A549 (cell line): ENCODE results near the gene DDX17. TPM values are rescaled to one million over a fixed set of nuclear protein-coding genes. Genes with fewer than 3 reads are reported as not detected.

ENCODE experiments used
- ATAC-seq, 2 experiments: fragments of 200-7000 bp in 1 of 2; fragments of >200 bp in 1 of 2; cut with Nextera tagmentation in 1 of 2; cut with Tn5 transposase in 1 of 2; 3 replicates each; pipeline versions ENCODE4 v1.8.0 to v1.9.1; 2018 to 2020; ENCODE audit warnings: mild to moderate bottlenecking in 1 of 2, moderate library complexity in 1 of 2
- CTCF ChIA-PET: fragments of 300-600 bp; sonication (Branson Sonifier 250); formaldehyde crosslinking; extraction: SDS; loops from one replicate; lab custom pipeline; 2021; ENCODE audit warnings: antibody characterized with exemption, inconsistent platforms; lab: Yijun Ruan, JAX
- POLR2A ChIA-PET: fragments of 350-600 bp; formaldehyde crosslinking; extraction: SDS; loops from one replicate; lab custom pipeline; 2021; ENCODE audit warnings: antibody characterized with exemption, inconsistent platforms; lab: Yijun Ruan, JAX
- DNase-seq, 2 experiments: peaks; one replicate each; pipeline versions ENCODE4 v3.0.0 to v3.0.0-alpha.2; 2011 to 2016; ENCODE audit warnings: low read depth in 1 of 2, low spot score in 1 of 2
- FAIRE-seq: peaks from 2 replicates; lab custom pipeline; 2011; peaks lifted over from hg19 to GRCh38; lab: Jason Lieb, UNC
- H3K27ac ChIP-seq, 2 experiments: fragments of >200 bp; sonication (Bioruptor Twin); formaldehyde crosslinking; 3 replicates each; pipeline ENCODE4 v1.5.1; 2016 to 2017
- H3K4me1 ChIP-seq: fragments of >200 bp; sonication (Bioruptor Twin); formaldehyde crosslinking; 3 replicates; pipeline ENCODE4 v1.6.1; 2016
- H3K4me2 ChIP-seq: fragments of >200 bp; sonication (Bioruptor Twin); formaldehyde crosslinking; 3 replicates; pipeline ENCODE4 v1.6.1; 2016
- H3K4me3 ChIP-seq: fragments of >200 bp; sonication (Bioruptor Twin); formaldehyde crosslinking; 3 replicates; pipeline ENCODE4 v1.5.1; 2016
- H3K9me3 ChIP-seq: fragments of >200 bp; sonication (Bioruptor Twin); formaldehyde crosslinking; 3 replicates; pipeline ENCODE4 v1.6.1; 2016
- CEBPB ChIP-seq, 2 experiments: fragments of >200 bp in 1 of 2; sonication (Bioruptor Twin) in 1 of 2; formaldehyde crosslinking in 1 of 2; IDR thresholded peaks; 2 replicates each; pipeline ENCODE4 v1.6.1; 2012 to 2016
- CHD4 ChIP-seq: fragments of 200-600 bp; sonication (generic); IDR thresholded peaks from 2 replicates; pipeline ENCODE4 v1.6.1; 2016; ENCODE audit warnings: antibody characterized with exemption, mild to moderate bottlenecking, borderline replicate concordance
- CTCF ChIP-seq: fragments of >200 bp; sonication (Bioruptor Twin); formaldehyde crosslinking; IDR thresholded peaks from 3 replicates; pipeline ENCODE4 v1.5.1; 2016
- EHMT2 ChIP-seq: fragments of 200-600 bp; sonication (generic); IDR thresholded peaks from 2 replicates; pipeline ENCODE4 v1.6.1; 2016; ENCODE audit warnings: antibody characterized with exemption, low read depth, mild to moderate bottlenecking, moderate library complexity
- ELK1 ChIP-seq: fragments of 150-350 bp; IDR thresholded peaks from 2 replicates; pipeline ENCODE4 v1.6.1; 2014; ENCODE audit warnings: low read depth, mild to moderate bottlenecking, low read length
- FOXS1 ChIP-seq: fragments of 250-450 bp; sonication (Bioruptor Pico); IDR thresholded peaks from 2 replicates; pipeline ENCODE4 v1.5.0; 2020; ENCODE audit warnings: mild to moderate bottlenecking, moderate library complexity
- GATA3 ChIP-seq: IDR thresholded peaks from 2 replicates; pipeline ENCODE4 v1.6.1; 2012; ENCODE audit warnings: borderline replicate concordance
- HDAC2 ChIP-seq: fragments of 200-600 bp; sonication (generic); IDR thresholded peaks from 2 replicates; pipeline ENCODE4 v1.6.1; 2016
- HEYL ChIP-seq: fragments of 250-450 bp; sonication (Bioruptor Pico); IDR thresholded peaks from 2 replicates; pipeline ENCODE4 v1.8.0; 2021; ENCODE audit warnings: mild to moderate bottlenecking, moderate library complexity
- HMGXB4 ChIP-seq: fragments of 250-450 bp; sonication (Bioruptor Pico); IDR thresholded peaks from 2 replicates; pipeline ENCODE4 v1.5.0; 2021; ENCODE audit warnings: mild to moderate bottlenecking, moderate library complexity, borderline replicate concordance
- MAX ChIP-seq: IDR thresholded peaks from 2 replicates; pipeline ENCODE4 v1.6.1; 2012
- MYC ChIP-seq: IDR thresholded peaks from 2 replicates; pipeline ENCODE4 v1.6.1; 2012; ENCODE audit warnings: mild to moderate bottlenecking, inconsistent platforms, low read length, improper control_type of control experiment, borderline replicate concordance
- PHF8 ChIP-seq: fragments of 200-600 bp; sonication (generic); IDR thresholded peaks from 2 replicates; pipeline ENCODE4 v1.6.1; 2016; ENCODE audit warnings: low read depth, mild to moderate bottlenecking, antibody characterized with exemption, moderate library complexity, borderline replicate concordance
- POLR2AphosphoS2 ChIP-seq: conservative IDR thresholded peaks from 2 replicates; pipeline ENCODE4 v1.6.1; 2012; ENCODE audit warnings: low read length, improper control_type of control experiment, inconsistent platforms
- RARB ChIP-seq: fragments of 250-450 bp; sonication (Bioruptor Pico); IDR thresholded peaks from 2 replicates; pipeline ENCODE4 v1.8.0; 2021; ENCODE audit warnings: mild to moderate bottlenecking, moderate library complexity
- RCOR1 ChIP-seq: fragments of 150-350 bp; IDR thresholded peaks from 2 replicates; pipeline ENCODE4 v1.6.1; 2014; ENCODE audit warnings: antibody characterized with exemption, low read length, low read depth
- REST ChIP-seq: fragments of 200-600 bp; sonication (generic); IDR thresholded peaks from 2 replicates; pipeline ENCODE4 v1.6.1; 2016; ENCODE audit warnings: antibody characterized with exemption, mild to moderate bottlenecking, moderate library complexity
- RFX5 ChIP-seq: fragments of 450-650 bp; IDR thresholded peaks from 2 replicates; pipeline ENCODE4 v1.7.1; 2014; ENCODE audit warnings: antibody characterized with exemption, mild to moderate bottlenecking, moderate library complexity
- TFCP2L1 ChIP-seq: fragments of 250-450 bp; sonication (Bioruptor Pico); IDR thresholded peaks from 2 replicates; pipeline ENCODE4 v1.5.0; 2021; ENCODE audit warnings: mild to moderate bottlenecking
- ZC3H11A ChIP-seq: fragments of 450-650 bp; IDR thresholded peaks from 2 replicates; pipeline ENCODE4 v1.6.1; 2014; ENCODE audit warnings: antibody characterized with exemption, mild to moderate bottlenecking
- ZFP36 ChIP-seq: fragments of 450-650 bp; IDR thresholded peaks from 2 replicates; pipeline ENCODE4 v1.6.1; 2014; ENCODE audit warnings: borderline replicate concordance; ENCODE audit not compliant: partially characterized antibody
- ZSCAN20 ChIP-seq: fragments of 250-450 bp; sonication (Bioruptor Pico); IDR thresholded peaks from 2 replicates; pipeline ENCODE4 v1.8.0; 2022; ENCODE audit warnings: mild to moderate bottlenecking, moderate library complexity
- WGBS: methylation state at CpG from one replicate; pipeline ENCODE4 v1.1.6; 2017; ENCODE audit errors: missing lambda C conversion rate; 5-methylcytosine and 5-hydroxymethylcytosine counted together
- polyA plus RNA-seq, 4 experiments: library from polyadenylated mRNA; depleted of rRNA in 3 of 4; stranded (reverse); fragments of >200 nt; fragmentation: RNase III in 1 of 4; extraction: RNeasy Plus Mini Kit Qiagen cat#74134 plus additional on column Dnase treatment in 1 of 4; gene quantifications; 2 replicates in 3 of 4; 3 replicates in 1 of 4; pipeline ENCODE4 v1.2.3, GENCODE V29; 2011 to 2017

DDX17 gene
- polyA plus RNA-seq, 2 of the 4 experiments (the other 2 are of a cell fraction) = 117 to 292 TPM

- ChIA-PET CTCF (interaction anchor here (0.6 to 1.3 kb wide), 3 partner anchors 12 to 109 kb away, joined by 3 read pairs; no protein-coding TSS in a partner anchor), POLR2A (no interaction called here)
- WGBS = 68% methylated on average over 3 of the region's 3 CpGs
- Histone ChIP-seq H3K27ac (no peak overlapping the region), H3K9me3 (no peaks in the 10 kb centered on the region), H3K4me3 (no peak overlapping the region), H3K4me1 (no peaks in the 10 kb centered on the region), H3K4me2 (no peak overlapping the region)
- no peak for FAIRE-seq
- no peak for ATAC-seq
- no peak for DNase-seq
- TF ChIP-seq HEYL (CRISPR knock-in tag) (no peak), CEBPB (IDR thresholded peaks at IDR 0.05) (no peak), RARB (CRISPR knock-in tag) (no peak), ELK1 (no peak), MYC (no peak), FOXS1 (no peak), MAX (no peak), ZSCAN20 (CRISPR knock-in tag) (no peak), ZC3H11A (no peak), GATA3 (no peak), RCOR1 (no peak), HMGXB4 (CRISPR knock-in tag) (no peak), REST (no peak)
These were observed 18.3 kb upstream of the DDX17 start for GRCh38 chr22:38524429-38524828.

DNA sequence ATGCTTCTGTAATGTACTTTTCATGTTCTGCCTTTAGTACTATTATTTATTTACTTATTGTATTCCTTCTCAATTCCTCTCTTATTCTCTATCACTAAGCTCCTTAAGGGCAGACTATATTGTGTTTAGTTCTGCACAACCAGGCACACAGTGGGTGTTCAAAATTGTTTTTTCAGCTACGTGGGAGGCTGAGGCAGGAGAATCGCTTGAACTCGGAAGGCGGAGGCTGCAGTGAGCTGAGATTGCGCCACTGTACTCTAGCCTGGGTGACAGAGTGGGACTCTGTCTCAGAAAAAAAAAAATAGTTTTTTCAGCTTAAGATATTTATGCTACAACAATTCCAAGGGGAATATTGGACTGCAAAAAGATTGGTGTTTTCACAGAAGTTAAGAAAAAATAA, 17.4 kb upstream of the DDX17 start:
- ATAC-seq = no peak
- POLR2A ChIA-PET = no interaction called here

More for the DNA sequence above, 17.4 kb upstream of the DDX17 start:
- WGBS = 89% methylated on average over 5 of the region's 5 CpGs
- DNase-seq (no peak), FAIRE-seq (no peak)
- no peak overlapping the region for H3K27ac ChIP-seq
- H3K9me3 ChIP-seq = no peaks in the 10 kb centered on the region
- H3K4me2 ChIP-seq = no peak overlapping the region
- no peak overlapping the region for H3K4me3 ChIP-seq
- TF ChIP-seq ZFP36 (no peak), TFCP2L1 (no peak), HDAC2 (no peak), PHF8 (no peak), ZC3H11A (no peak), POLR2AphosphoS2 (no peak), RFX5 (no peak), RCOR1 (no peak), EHMT2 (no peak), CHD4 (no peak), CTCF (no peak)
- CTCF ChIA-PET = interaction anchor here (1.0 to 1.4 kb wide), 4 partner anchors 10 to 49 kb away, joined by 3 to 4 read pairs (median 3); no protein-coding TSS in a partner anchor
- no peaks in the 10 kb centered on the region for H3K4me1 ChIP-seq
